ENCODE measurements around the gene NF1.
"Not testable (repeated sequence)": the region's sequence is repeated elsewhere in the genome, so short reads cannot be mapped to it uniquely, and the experiment has no call there.

NF1 gene

GRCh38 chr17:31112001-31112661, 17.4 kb downstream of the NF1 start:
- Histone ChIP-seq H4K20me1 (ENCODE audit: insufficient read depth) (no peaks in the 10 kb centered on the region), H3K79me2 (ENCODE audit: insufficient read depth, low read depth) (peaks cover 10% of the 10 kb centered on the region; the same call in 1 of the 2 replicates)

DNA sequence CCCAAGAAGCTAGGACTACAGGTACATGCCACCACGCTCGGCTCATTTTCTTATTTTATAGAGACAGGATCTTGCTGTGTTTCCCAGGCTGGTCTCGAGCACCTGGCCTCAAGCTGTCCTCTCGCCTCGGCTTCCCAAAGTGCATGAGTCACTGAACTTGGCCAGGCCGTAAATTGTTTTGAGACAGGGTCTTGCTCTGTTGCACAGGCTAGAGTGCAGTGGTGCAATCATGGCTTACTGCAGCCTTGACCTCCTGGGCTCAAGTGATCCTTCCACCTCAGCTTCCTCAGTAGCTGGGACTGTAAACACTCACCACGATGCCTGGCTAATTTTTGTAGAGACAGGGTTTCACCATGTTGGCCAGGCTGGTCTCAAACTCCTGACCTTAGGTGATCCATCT, 18.6 kb downstream of the NF1 start:
- H3K27ac ChIP-seq; H3K36me3 ChIP-seq (ENCODE audit: insufficient read depth); H3K4me3 ChIP-seq (IDR thresholded peaks at IDR 0.05; ENCODE audit: insufficient read depth, low read depth, low read length); H3K79me2 ChIP-seq (ENCODE audit: insufficient read depth, low read depth); H2AFZ ChIP-seq (ENCODE audit: low read depth); H3K9ac ChIP-seq; H3K4me2 ChIP-seq; H3K27me3 ChIP-seq (ENCODE audit: insufficient read depth, low read depth); H4K20me1 ChIP-seq (ENCODE audit: insufficient read depth): not testable (repeated sequence)
- peaks cover 21% of the 10 kb centered on the region for H3K4me1 ChIP-seq (ENCODE audit: low read depth, poor library complexity, severe bottlenecking)

More at GRCh38 chr17:31112001-31112661, 17.4 kb downstream of the NF1 start:
- H3K4me3 ChIP-seq (IDR thresholded peaks at IDR 0.05; ENCODE audit: insufficient read depth, low read depth, low read length), result no peak overlapping the region
- no peak overlapping the region for H3K9ac ChIP-seq
- no peaks in the 10 kb centered on the region for H3K36me3 ChIP-seq (ENCODE audit: insufficient read depth)
- H3K4me2 ChIP-seq, result peak overlapping the region; percentile 6; the same call in 1 of the 2 replicates
- H3K4me1 ChIP-seq (ENCODE audit: low read depth, poor library complexity, severe bottlenecking), result peaks cover 26% of the 10 kb centered on the region
- no peaks in the 10 kb centered on the region for H3K27me3 ChIP-seq (ENCODE audit: insufficient read depth, low read depth)
- H3K27ac ChIP-seq, result no peak overlapping the region
- H2AFZ ChIP-seq (ENCODE audit: low read depth), result no peak overlapping the region
- TF ChIP-seq, protein P1, sequence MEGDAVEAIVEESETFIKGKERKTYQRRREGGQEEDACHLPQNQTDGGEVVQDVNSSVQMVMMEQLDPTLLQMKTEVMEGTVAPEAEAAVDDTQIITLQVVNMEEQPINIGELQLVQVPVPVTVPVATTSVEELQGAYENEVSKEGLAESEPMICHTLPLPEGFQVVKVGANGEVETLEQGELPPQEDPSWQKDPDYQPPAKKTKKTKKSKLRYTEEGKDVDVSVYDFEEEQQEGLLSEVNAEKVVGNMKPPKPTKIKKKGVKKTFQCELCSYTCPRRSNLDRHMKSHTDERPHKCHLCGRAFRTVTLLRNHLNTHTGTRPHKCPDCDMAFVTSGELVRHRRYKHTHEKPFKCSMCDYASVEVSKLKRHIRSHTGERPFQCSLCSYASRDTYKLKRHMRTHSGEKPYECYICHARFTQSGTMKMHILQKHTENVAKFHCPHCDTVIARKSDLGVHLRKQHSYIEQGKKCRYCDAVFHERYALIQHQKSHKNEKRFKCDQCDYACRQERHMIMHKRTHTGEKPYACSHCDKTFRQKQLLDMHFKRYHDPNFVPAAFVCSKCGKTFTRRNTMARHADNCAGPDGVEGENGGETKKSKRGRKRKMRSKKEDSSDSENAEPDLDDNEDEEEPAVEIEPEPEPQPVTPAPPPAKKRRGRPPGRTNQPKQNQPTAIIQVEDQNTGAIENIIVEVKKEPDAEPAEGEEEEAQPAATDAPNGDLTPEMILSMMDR (conservative IDR thresholded peaks at IDR 0.05; ENCODE audit: low read depth, low read length), result no peak

GRCh38 chr17:31113939-31114338, 19.2 kb downstream of the NF1 start:
- H3K27me3 ChIP-seq (ENCODE audit: insufficient read depth, low read depth), result no peaks in the 10 kb centered on the region
- no peak overlapping the region for H2AFZ ChIP-seq (ENCODE audit: low read depth)
- no peak overlapping the region for H3K9ac ChIP-seq
- H3K4me1 ChIP-seq (ENCODE audit: low read depth, poor library complexity, severe bottlenecking), result peaks cover 21% of the 10 kb centered on the region
- H4K20me1 ChIP-seq (ENCODE audit: insufficient read depth), result no peaks in the 10 kb centered on the region
- H3K4me3 ChIP-seq (IDR thresholded peaks at IDR 0.05; ENCODE audit: insufficient read depth, low read depth, low read length), result no peak overlapping the region
- TF ChIP-seq, protein P1 (conservative IDR thresholded peaks at IDR 0.05; ENCODE audit: low read depth, low read length), result no peak
- no peaks in the 10 kb centered on the region for H3K36me3 ChIP-seq (ENCODE audit: insufficient read depth)
- peaks cover 10% of the 10 kb centered on the region; the same call in 1 of the 2 replicates for H3K79me2 ChIP-seq (ENCODE audit: insufficient read depth, low read depth)
- no peak overlapping the region for H3K27ac ChIP-seq
- H3K4me2 ChIP-seq, result no peak overlapping the region

DNA sequence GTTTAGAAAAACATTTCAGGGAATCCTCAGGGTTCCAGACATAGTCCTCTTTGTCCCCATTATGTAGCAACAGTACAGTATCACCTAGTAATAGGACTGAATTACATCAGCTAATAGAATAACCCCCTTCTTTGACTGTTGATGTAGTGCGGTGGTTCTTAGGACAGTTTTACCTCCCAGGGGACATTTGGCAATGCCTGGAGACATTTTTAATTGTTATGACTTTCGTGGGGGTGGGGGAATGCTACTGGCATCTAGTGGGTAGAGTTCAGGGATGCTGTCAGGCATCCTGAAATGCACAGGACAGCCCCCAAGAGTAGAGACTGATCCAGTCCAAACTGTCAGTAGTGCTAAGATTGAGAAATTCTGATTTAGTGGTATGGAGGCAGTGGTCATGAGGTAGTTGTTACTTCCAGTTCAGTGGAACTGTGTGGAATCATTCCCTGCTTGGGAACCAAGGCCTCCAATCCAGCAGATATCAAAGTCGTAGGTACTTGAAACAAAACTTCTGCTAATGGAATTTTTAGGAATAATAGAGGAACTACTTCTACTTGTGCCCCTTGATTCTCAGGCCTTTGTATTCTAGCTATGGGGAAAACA, 20.3 kb downstream of the NF1 start:
- peaks cover 21% of the 10 kb centered on the region for H3K4me1 ChIP-seq (ENCODE audit: low read depth, poor library complexity, severe bottlenecking)
- no peaks in the 10 kb centered on the region for H4K20me1 ChIP-seq (ENCODE audit: insufficient read depth)
- TF ChIP-seq, protein P1 (conservative IDR thresholded peaks at IDR 0.05; ENCODE audit: low read depth, low read length), result no peak
- H3K27ac ChIP-seq, result no peak overlapping the region
- H3K9ac ChIP-seq, result no peak overlapping the region
- H3K79me2 ChIP-seq (ENCODE audit: insufficient read depth, low read depth), result peaks cover 17% of the 10 kb centered on the region; the same call in 1 of the 2 replicates
- no peaks in the 10 kb centered on the region for H3K27me3 ChIP-seq (ENCODE audit: insufficient read depth, low read depth)
- no peak overlapping the region for H3K4me2 ChIP-seq
- no peak overlapping the region for H2AFZ ChIP-seq (ENCODE audit: low read depth)
- H3K4me3 ChIP-seq (IDR thresholded peaks at IDR 0.05; ENCODE audit: insufficient read depth, low read depth, low read length), result no peak overlapping the region
- H3K36me3 ChIP-seq (ENCODE audit: insufficient read depth), result no peaks in the 10 kb centered on the region

- no peaks in the 10 kb centered on the region for H4K20me1 ChIP-seq (ENCODE audit: insufficient read depth)
- no peak overlapping the region for H3K9ac ChIP-seq
- H3K79me2 ChIP-seq (ENCODE audit: insufficient read depth, low read depth), result peaks cover 19% of the 10 kb centered on the region; the same call in 1 of the 2 replicates
These were observed 21.4 kb downstream of the NF1 start for GRCh38 chr17:31116167-31116566.

More at GRCh38 chr17:31116167-31116566, 21.4 kb downstream of the NF1 start:
- H3K4me2 ChIP-seq, result no peak overlapping the region
- TF ChIP-seq, protein P1 (conservative IDR thresholded peaks at IDR 0.05; ENCODE audit: low read depth, low read length), result no peak
- H3K4me3 ChIP-seq (IDR thresholded peaks at IDR 0.05; ENCODE audit: insufficient read depth, low read depth, low read length), result no peak overlapping the region
- no peaks in the 10 kb centered on the region for H3K27me3 ChIP-seq (ENCODE audit: insufficient read depth, low read depth)
- H3K4me1 ChIP-seq (ENCODE audit: low read depth, poor library complexity, severe bottlenecking), result peaks cover 17% of the 10 kb centered on the region
- H3K36me3 ChIP-seq (ENCODE audit: insufficient read depth), result no peaks in the 10 kb centered on the region
- no peak overlapping the region for H2AFZ ChIP-seq (ENCODE audit: low read depth)
- no peak overlapping the region for H3K27ac ChIP-seq
